NCI-H2227 treated with DMSO at 0.1 percent for 48 hours (cell line): ENCODE measurements around the gene TSPYL4.
"Not testable (repeated sequence)": the region's sequence is repeated elsewhere in the genome, so short reads cannot be mapped to it uniquely, and the experiment has no call there.

Source experiments
- DNase-seq: peaks from one replicate; lab custom pipeline; 2025; lab: John Stamatoyannopoulos, UW

Gene TSPYL4

GRCh38 chr6:116253505-116254296 lies at the start of gene TSPYL4:
Gene TSPYL4 (minus strand): TSS chr6:116254075. CDS start chr6:116254008, 67 bp downstream.
- DNase-seq: peak; percentile 90

- DNase-seq: no peak
Observed at GRCh38 chr6:116301104-116301503, 47.2 kb upstream of the TSPYL4 start.

- no peak for DNase-seq
Observed at GRCh38 chr6:116300566-116300965, 46.7 kb upstream of the TSPYL4 start.

GRCh38 chr6:116298973-116299372 lies 45.1 kb upstream of the TSPYL4 start:
- no peak for DNase-seq

- DNase-seq: no peak
Observed at GRCh38 chr6:116298273-116298672, 44.4 kb upstream of the TSPYL4 start.

- DNase-seq: no peak
Observed at GRCh38 chr6:116292553-116292952, 38.7 kb upstream of the TSPYL4 start.

GRCh38 chr6:116291701-116292396 lies 38.0 kb upstream of the TSPYL4 start:
- no peak for DNase-seq

GRCh38 chr6:116290799-116291198 lies 36.9 kb upstream of the TSPYL4 start:
- DNase-seq: no peak

- no peak for DNase-seq
Observed at GRCh38 chr6:116289876-116290275, 36.0 kb upstream of the TSPYL4 start.

GRCh38 chr6:116287689-116288282 lies 33.9 kb upstream of the TSPYL4 start:
- peak; percentile 43 for DNase-seq

- no peak for DNase-seq
Observed at GRCh38 chr6:116286773-116287358, 33.0 kb upstream of the TSPYL4 start.

- DNase-seq: not testable (repeated sequence)
Observed at GRCh38 chr6:116284984-116285383, 31.1 kb upstream of the TSPYL4 start.

GRCh38 chr6:116283191-116283590 lies 29.3 kb upstream of the TSPYL4 start:
- DNase-seq: no peak

GRCh38 chr6:116282698-116283097 lies 28.8 kb upstream of the TSPYL4 start:
- no peak for DNase-seq

- no peak for DNase-seq
Observed at GRCh38 chr6:116280933-116281316, 27.1 kb upstream of the TSPYL4 start.

GRCh38 chr6:116280161-116280932 lies 26.5 kb upstream of the TSPYL4 start:
- DNase-seq: peak; percentile 19

- peak; percentile 84 for DNase-seq
Observed at GRCh38 chr6:116279232-116280160, 25.6 kb upstream of the TSPYL4 start, which contains the start of gene TSPYL1. Gene TSPYL1 (minus strand): TSS chr6:116279930. CDS start chr6:116279830, 100 bp downstream.

- no peak for DNase-seq
Observed at GRCh38 chr6:116278854-116279231, 25.0 kb upstream of the TSPYL4 start.

- DNase-seq: no peak
Observed at GRCh38 chr6:116278481-116278829, 24.6 kb upstream of the TSPYL4 start.

- no peak for DNase-seq
Observed at GRCh38 chr6:116277124-116277523, 23.2 kb upstream of the TSPYL4 start.
